DMS153 treated with DMSO at 0.1 percent for 48 hours (cell line): ENCODE data around the gene PDCD1LG2.

Experiments
- DNase-seq: peaks from one replicate; lab custom pipeline; 2025; ENCODE audit not compliant: unreplicated experiment; lab: John Stamatoyannopoulos, UW

Gene PDCD1LG2

GRCh38 chr9:5529683-5530221 is 19.4 kb downstream of the PDCD1LG2 start:
- no peak for DNase-seq

DNA sequence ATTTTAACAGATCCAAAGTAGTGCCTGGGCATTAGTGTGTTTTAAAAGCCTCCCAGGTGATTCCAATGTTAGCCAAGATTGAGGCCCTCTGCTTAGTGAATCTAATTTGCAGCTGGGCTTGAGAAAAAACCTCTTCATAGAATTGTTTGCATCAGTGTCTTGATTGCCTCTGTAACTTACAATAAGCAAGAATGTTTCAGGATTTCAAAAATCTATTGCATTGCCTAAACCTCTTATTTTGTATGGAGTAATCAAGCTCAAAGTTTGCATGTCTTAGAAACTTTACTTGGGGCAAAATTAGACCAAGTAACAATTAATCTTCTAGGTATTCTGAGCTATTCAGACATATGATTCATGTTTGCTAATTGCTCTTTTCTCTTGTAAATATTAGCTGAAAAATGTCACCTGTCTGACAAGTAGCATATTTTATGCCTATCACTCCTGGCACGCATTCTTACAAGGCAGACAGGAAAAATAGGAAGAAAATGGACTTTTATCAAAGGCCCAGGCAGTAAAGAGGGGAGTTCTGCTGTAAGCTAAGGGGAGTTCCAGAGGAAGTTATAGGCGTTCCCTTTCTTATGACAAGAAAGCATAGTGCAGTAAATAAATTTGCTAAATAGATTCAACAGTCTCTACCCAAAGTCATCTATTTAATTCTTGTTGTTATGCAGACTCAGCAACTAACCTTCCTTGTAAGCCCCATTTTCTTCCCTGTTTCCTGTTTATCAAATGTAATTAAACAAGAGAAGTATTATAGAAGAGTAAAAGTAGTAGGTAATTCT is 21.0 kb downstream of the PDCD1LG2 start:
- DNase-seq = no peak

GRCh38 chr9:5532306-5532705 is 22.0 kb downstream of the PDCD1LG2 start:
- DNase-seq = no peak

GRCh38 chr9:5532790-5533189 is 22.5 kb downstream of the PDCD1LG2 start:
- DNase-seq = no peak

- no peak for DNase-seq
These were observed 26.4 kb downstream of the PDCD1LG2 start for GRCh38 chr9:5536684-5537083.

- no peak for DNase-seq
These were observed 33.8 kb downstream of the PDCD1LG2 start for GRCh38 chr9:5543875-5544702.

DNA sequence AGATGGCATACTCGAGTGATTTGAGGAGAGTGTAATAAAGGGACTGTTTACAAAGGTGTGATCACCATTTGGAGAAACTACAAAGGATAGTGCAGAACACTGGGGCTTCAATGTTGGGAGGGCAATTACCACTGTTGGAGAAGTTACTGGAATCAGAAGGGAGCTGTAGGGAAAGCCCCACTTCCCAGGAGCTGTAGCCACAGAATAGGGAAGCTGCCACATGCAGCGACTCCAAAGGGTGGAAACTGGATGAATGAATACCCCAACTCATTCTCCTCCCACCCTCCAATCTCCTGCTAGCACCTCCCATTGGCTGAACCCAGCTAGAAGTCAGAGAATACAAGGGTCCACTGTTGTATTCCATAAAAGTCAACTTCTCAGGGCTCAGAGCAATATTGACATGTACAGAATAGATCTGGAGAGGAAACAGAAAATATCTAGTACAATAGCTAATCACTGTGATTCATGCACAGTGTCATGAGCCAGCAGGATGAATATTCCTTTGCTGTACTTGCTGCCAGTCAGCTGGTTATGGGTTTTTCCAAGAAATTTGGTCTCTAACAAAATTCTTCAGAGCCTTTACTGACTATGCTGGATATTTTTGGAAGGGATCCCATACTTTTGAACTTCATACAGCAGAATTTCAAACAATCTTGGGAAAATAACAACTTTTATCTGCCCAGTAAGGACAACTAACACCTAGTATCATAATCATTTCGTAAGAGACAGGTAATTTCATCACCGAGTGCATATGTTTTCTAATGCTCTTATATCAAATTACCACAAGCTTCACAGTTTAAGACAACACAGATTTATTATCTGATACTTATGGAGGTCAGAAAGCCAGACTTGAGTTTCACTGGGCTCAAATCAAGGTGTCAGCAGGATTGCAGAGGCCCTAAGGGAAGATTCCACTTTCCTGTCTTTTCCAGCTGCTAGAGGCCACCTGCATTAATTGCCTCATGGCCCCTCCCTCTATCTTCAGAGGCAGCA is 39.6 kb downstream of the PDCD1LG2 start:
- DNase-seq = no peak

GRCh38 chr9:5551368-5552150 is 41.2 kb downstream of the PDCD1LG2 start:
- no peak for DNase-seq

DNA sequence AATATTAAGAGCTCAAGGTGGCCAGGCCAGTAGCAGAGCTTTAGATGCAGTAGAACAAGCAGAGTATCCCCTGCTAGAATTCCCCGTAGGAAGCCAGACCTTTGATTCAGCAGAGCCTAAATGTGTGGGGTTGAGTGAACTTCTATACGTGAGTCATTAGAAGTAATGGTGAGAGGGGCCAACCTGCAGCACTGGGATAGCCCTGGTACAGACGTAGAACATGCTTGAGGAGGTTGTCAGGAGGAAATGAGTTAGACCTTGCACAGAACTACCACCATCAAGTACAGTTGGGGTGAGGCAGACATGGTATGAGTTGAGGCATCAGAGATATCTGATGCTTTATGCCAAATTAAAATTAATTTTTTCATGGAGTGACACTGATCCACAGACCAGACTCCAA is 42.0 kb downstream of the PDCD1LG2 start:
- DNase-seq = no peak

GRCh38 chr9:5553211-5553610 is 42.9 kb downstream of the PDCD1LG2 start:
- DNase-seq = no peak

- DNase-seq = no peak
These were observed 43.9 kb downstream of the PDCD1LG2 start for GRCh38 chr9:5554254-5554653.

DNA sequence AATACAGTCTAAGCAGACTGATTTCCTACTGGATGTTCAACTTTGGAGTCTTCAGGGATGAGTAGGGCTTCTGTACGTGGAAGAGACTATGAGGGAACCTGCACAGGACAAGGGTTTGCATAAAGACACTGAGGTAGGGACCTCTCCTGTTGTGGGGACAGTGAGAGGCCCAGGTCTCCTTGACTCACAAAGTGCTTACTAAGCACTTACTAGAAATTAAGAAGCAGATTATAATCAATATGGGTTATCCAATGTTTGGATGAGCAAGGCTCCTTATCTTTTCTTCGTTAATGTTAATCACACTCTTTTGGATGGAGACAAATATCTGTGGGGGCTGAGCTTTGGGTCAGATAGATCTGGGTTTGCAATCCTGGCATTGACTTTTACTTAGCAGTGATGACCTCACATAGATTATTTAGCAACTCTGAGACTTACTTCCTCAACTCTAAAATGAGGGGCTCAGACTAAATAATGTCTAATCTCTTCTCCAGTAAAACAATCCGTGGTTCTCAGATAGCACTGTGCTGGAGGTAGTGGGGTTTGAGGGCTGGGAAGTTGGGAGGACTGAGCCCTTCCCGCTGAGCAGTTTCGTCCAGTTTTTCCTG is 45.9 kb downstream of the PDCD1LG2 start:
- DNase-seq = no peak

- DNase-seq = no peak
These were observed 47.6 kb downstream of the PDCD1LG2 start for GRCh38 chr9:5557606-5558587.

DNA sequence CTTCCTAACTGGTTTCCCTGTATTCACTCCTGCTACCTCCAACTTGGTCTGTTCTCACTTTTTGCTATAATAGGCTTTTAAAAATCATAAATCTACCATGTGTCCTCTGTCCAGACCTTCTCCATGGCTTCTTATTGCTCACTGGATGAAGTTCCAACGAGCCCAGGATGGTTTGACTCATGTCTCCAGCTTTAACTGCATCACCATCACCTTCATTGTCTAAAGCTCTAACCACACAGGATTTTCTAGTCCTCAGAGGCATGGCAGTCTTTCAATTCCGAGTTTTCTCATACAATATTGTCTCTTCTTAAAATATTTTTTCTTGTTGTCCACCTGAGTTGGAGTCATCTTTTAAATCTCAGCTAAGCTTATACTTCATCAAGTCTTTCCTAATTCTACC is 49.3 kb downstream of the PDCD1LG2 start:
- no peak for DNase-seq

GRCh38 chr9:5560443-5561100 is 50.2 kb downstream of the PDCD1LG2 start:
- no peak for DNase-seq

DNA sequence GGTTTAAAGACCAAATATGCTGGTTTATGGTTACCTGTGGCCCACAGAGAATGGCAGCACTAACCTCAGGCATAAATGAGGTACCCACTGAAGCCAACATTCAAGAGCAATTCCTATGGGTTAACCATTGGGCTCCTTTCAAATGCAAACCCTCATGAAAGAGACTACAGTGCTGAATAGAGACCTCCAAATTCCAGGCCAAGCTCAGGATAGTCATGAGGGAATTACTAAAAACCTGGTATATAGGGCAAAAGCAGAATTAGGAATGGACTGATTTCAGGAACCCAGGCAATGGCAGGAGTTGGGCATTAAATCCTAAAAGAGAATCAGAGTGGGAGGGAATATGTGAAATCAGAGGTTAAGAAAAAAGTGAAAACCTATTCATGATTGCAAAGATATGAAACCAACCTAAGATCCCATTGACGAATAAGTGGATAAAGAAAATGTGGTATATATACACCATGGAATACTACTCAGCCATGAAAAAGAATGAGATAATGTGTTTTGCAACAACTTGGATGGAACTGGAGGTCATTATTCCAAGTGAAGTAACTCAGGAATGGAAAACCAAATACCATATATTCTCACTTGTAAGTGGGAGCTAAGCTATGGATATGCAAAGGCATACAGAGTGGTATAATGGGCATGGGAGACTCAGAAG is 51.6 kb downstream of the PDCD1LG2 start:
- no peak for DNase-seq

DNA sequence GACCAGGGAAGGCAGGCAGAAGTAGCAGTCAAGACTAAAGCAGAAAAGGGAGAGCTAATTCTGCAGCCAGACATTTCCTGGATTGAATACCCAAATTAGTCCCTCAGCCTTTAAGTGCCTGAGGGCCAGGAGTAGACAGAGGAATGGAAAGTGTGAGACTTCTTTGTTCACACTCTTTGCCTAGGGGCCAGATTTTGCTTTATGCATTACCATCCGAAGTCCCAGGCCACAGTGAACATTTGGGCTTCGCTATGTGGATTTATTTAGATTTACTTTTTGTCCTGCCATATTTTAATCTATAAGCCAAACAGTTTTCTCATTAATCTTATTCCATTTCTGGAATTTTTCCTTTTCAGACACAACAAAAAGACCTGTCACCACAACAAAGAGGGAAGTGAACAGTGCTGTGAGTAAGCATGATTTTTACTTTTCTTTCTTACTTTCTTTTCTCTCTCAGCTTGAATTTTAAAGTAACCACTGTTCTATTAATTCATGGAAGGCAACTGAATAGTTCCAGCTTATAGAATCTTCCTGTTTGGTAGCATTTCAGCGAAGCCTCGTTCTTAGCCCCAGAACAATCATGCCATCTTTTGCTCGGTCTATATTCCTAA is 52.6 kb downstream of the PDCD1LG2 start:
- DNase-seq = no peak
